Measurements from ENCODE around the gene ATG4A. TPM values are rescaled to one million over a fixed set of nuclear protein-coding genes. Genes with fewer than 3 reads are reported as not detected.

Gene ATG4A
- total and polyA plus RNA-seq, 9 of the 15 experiments (the other 6 are each of a cell fraction or from before 2014, with no cell fraction given): 7.3 to 24.5 (median 16.6) TPM

DNA sequence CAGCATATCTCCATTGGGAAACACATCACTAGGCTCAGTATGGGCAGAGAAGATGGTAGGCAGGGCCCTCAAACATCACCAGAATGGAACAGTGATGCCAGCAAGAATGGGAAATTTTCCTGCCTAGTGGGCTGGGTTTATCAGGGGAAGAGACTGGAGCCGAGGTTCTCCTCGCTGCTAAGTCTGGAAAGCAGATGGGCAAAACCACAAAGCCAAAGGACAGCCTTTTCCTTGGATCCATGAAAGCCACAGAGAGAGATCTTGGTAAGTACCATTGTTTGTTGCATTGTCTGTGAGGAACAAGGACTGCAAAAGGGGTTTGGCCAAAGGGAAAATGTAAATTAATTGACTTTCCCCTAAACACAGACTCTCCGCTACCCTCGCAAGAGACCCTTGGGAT, 80.1 kb downstream of the ATG4A start:
- WGBS (ENCODE audit: insufficient coverage, low coverage, missing lambda C conversion rate): 0% methylated on average over 2 of the region's 4 CpGs
- Histone ChIP-seq H3K4me1 (replicated peaks in 1 of 2; ENCODE audit: control insufficient read depth in 2 of 2, insufficient read depth in 2 of 2, low read length in 2 of 2) (no peaks in the 10 kb centered on the region), H3K4me3 (no peak overlapping the region), H3K4me2 (ENCODE audit: insufficient read depth, low read length) (no peak overlapping the region), H4K20me1 (replicated peaks; ENCODE audit: control insufficient read depth, insufficient read depth, low read length) (no peaks in the 10 kb centered on the region), H3K9me3 (replicated peaks; ENCODE audit: control insufficient read depth, insufficient read depth, low read depth, low read length) (no peaks in the 10 kb centered on the region), H3K9me1 (ENCODE audit: control insufficient read depth, insufficient read depth, low read length) (no peaks in the 10 kb centered on the region), H3K27ac (ENCODE audit: extremely low read depth, low read depth, low read length) (no peak overlapping the region), H2AFZ (ENCODE audit: low read depth, low read length) (no peak overlapping the region), H3K9ac (ENCODE audit: insufficient read depth in 1 of 2, low read depth in 2 of 2, low read length in 2 of 2) (no peak overlapping the region), H3K36me3 (ENCODE audit: control insufficient read depth, insufficient read depth, low read length) (no peaks in the 10 kb centered on the region), H3K27me3 (ENCODE audit: control insufficient read depth in 2 of 2, insufficient read depth in 2 of 2, low read length in 2 of 2) (peaks cover 0 to 11% of the 10 kb centered on the region in 2 experiments; a peak in 1 of 5 replicates), H3K79me2 (ENCODE audit: control insufficient read depth, insufficient read depth, low read length) (no peaks in the 10 kb centered on the region)
- POLR2A ChIA-PET: no interaction called here
- DNase-seq (ENCODE audit: extremely low read depth in 1 of 4, low spot score in 3 of 4) (no peak), ATAC-seq (no peak), FAIRE-seq (no peak)
- BruUV-seq (replicated peaks): no TSS peak
- in situ Hi-C loops (cut with MboI): no loop called here
- CTCF ChIA-PET (ENCODE audit: low intra/inter-chr PET ratio): no interaction called here
- intact Hi-C loops (cut with micrococcal nuclease): no loop called here
- TF ChIP-seq KLF10 (CRISPR knock-in tag; IDR thresholded peaks at IDR 0.05): no peak
- TF ChIP-seq NR2C1 (IDR thresholded peaks at IDR 0.05): no peak
- TF ChIP-seq NR2C1 (tag; IDR thresholded peaks at IDR 0.05): no peak
- TF ChIP-seq, protein P1, sequence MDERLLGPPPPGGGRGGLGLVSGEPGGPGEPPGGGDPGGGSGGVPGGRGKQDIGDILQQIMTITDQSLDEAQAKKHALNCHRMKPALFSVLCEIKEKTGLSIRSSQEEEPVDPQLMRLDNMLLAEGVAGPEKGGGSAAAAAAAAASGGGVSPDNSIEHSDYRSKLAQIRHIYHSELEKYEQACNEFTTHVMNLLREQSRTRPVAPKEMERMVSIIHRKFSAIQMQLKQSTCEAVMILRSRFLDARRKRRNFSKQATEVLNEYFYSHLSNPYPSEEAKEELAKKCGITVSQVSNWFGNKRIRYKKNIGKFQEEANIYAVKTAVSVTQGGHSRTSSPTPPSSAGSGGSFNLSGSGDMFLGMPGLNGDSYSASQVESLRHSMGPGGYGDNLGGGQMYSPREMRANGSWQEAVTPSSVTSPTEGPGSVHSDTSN (CRISPR knock-in tag; IDR thresholded peaks at IDR 0.05; ENCODE audit: low read depth): no peak
- TF ChIP-seq, protein P1 (tag; conservative IDR thresholded peaks at IDR 0.05; ENCODE audit: low read depth): no peak
- TF ChIP-seq, protein P2, sequence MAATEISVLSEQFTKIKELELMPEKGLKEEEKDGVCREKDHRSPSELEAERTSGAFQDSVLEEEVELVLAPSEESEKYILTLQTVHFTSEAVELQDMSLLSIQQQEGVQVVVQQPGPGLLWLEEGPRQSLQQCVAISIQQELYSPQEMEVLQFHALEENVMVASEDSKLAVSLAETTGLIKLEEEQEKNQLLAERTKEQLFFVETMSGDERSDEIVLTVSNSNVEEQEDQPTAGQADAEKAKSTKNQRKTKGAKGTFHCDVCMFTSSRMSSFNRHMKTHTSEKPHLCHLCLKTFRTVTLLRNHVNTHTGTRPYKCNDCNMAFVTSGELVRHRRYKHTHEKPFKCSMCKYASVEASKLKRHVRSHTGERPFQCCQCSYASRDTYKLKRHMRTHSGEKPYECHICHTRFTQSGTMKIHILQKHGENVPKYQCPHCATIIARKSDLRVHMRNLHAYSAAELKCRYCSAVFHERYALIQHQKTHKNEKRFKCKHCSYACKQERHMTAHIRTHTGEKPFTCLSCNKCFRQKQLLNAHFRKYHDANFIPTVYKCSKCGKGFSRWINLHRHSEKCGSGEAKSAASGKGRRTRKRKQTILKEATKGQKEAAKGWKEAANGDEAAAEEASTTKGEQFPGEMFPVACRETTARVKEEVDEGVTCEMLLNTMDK (IDR thresholded peaks at IDR 0.05; ENCODE audit: borderline replicate concordance, insufficient read depth, low read depth, low read length, poor library complexity, severe bottlenecking): no peak
- no peak for TF ChIP-seq ARID1B (IDR thresholded peaks at IDR 0.05)
- TF ChIP-seq PURB (CRISPR knock-in tag; IDR thresholded peaks at IDR 0.05; ENCODE audit: low read depth): no peak
- TF ChIP-seq HMGN3 (IDR thresholded peaks at IDR 0.05; ENCODE audit: borderline replicate concordance, extremely low read depth, insufficient read length, low read depth, low read length): no peak
- TF ChIP-seq MYC (IDR thresholded peaks at IDR 0.05; ENCODE audit: low read depth, low read length): no peak
- no peak for TF ChIP-seq MYC (CRISPR knock-in tag; IDR thresholded peaks at IDR 0.05; ENCODE audit: borderline replicate concordance, low read depth)
- TF ChIP-seq RBM34 (IDR thresholded peaks at IDR 0.05; ENCODE audit: borderline replicate concordance, insufficient read depth, low read length): no peak
- no peak for TF ChIP-seq GTF2F1 (IDR thresholded peaks at IDR 0.05; ENCODE audit: low read depth, low read length)
- TF ChIP-seq XRCC5 (IDR thresholded peaks at IDR 0.05; ENCODE audit: low read depth, low read length): no peak
- TF ChIP-seq NUFIP1 (IDR thresholded peaks at IDR 0.05; ENCODE audit: partially characterized antibody): no peak
- no peak for TF ChIP-seq ZNF134 (CRISPR knock-in tag; conservative IDR thresholded peaks at IDR 0.05)
- TF ChIP-seq, protein P3, sequence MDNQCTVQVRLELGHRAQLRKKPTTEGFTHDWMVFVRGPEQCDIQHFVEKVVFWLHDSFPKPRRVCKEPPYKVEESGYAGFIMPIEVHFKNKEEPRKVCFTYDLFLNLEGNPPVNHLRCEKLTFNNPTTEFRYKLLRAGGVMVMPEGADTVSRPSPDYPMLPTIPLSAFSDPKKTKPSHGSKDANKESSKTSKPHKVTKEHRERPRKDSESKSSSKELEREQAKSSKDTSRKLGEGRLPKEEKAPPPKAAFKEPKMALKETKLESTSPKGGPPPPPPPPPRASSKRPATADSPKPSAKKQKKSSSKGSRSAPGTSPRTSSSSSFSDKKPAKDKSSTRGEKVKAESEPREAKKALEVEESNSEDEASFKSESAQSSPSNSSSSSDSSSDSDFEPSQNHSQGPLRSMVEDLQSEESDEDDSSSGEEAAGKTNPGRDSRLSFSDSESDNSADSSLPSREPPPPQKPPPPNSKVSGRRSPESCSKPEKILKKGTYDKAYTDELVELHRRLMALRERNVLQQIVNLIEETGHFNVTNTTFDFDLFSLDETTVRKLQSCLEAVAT (IDR thresholded peaks at IDR 0.05): no peak
- TF ChIP-seq ZNF445 (CRISPR knock-in tag; IDR thresholded peaks at IDR 0.05; ENCODE audit: low read depth): no peak

Data from K562 (cell line).